Ishikawa (cell line): Measurements from ENCODE around the gene ADGRG6.
A peak's percentile ranks its signal among the peaks of the same experiment; 100 is the strongest.

Experiments used
- EP300 ChIP-seq: IDR thresholded peaks from 2 replicates; pipeline ENCODE4 v1.6.1; 2012; ENCODE audit warnings: borderline replicate concordance
- MAX ChIP-seq: IDR thresholded peaks from 2 replicates; pipeline ENCODE4 v1.6.1; 2012
- RAD21 ChIP-seq: IDR thresholded peaks from 2 replicates; pipeline ENCODE4 v1.6.1; 2012; ENCODE audit warnings: low read depth
- REST ChIP-seq: IDR thresholded peaks from 2 replicates; pipeline ENCODE4 v1.6.1; 2012; ENCODE audit warnings: low read depth, mild to moderate bottlenecking
- YY1 ChIP-seq: IDR thresholded peaks from 2 replicates; pipeline ENCODE4 v1.6.1; 2012; ENCODE audit warnings: low read depth

- TF ChIP-seq MAX: no peak
- no peak for TF ChIP-seq EP300
- no peak for TF ChIP-seq REST
- TF ChIP-seq RAD21: peak; percentile 87
- TF ChIP-seq YY1: no peak
Observed at GRCh38 chr6:142474531-142475289, 172.9 kb downstream of the ADGRG6 start.
